ENCODE data around the gene RBMXL3. TPM values are rescaled to one million over a fixed set of nuclear protein-coding genes. Genes with fewer than 3 reads are reported as not detected.

Gene RBMXL3
- total RNA-seq, 1 donor from 2014 or later, result not detected

Other genes with a start within 250 kb of the RBMXL3 start
- not detected in 2 replicates for gene IL13RA2, start 171.8 kb upstream of the RBMXL3 start, total RNA-seq
- gene LRCH2, start 44.7 kb downstream of the RBMXL3 start, total RNA-seq, result not detected in 2 replicates
- gene LUZP4, start 100.3 kb downstream of the RBMXL3 start, total RNA-seq, result not detected in 2 replicates